GM12865 (cell line): ENCODE measurements around the gene C19orf85.

ENCODE experiments used
- DNase-seq: peaks from one replicate; pipeline ENCODE4 v3.0.0; 2010; ENCODE audit warnings: low read depth
- H3K4me3 ChIP-seq: 2 replicates; pipeline ENCODE4 v1.5.1; 2011; ENCODE audit warnings: mild to moderate bottlenecking, low read depth, low read length, control low read depth
- TF ChIP-seq, protein P1 (sequence below): IDR thresholded peaks from 2 replicates; pipeline ENCODE4 v1.5.1; 2011; ENCODE audit warnings: low read length, control low read depth, low read depth, inconsistent platforms; ENCODE audit not compliant: insufficient read depth; ENCODE audit errors: missing control alignments

C19orf85 gene

DNA sequence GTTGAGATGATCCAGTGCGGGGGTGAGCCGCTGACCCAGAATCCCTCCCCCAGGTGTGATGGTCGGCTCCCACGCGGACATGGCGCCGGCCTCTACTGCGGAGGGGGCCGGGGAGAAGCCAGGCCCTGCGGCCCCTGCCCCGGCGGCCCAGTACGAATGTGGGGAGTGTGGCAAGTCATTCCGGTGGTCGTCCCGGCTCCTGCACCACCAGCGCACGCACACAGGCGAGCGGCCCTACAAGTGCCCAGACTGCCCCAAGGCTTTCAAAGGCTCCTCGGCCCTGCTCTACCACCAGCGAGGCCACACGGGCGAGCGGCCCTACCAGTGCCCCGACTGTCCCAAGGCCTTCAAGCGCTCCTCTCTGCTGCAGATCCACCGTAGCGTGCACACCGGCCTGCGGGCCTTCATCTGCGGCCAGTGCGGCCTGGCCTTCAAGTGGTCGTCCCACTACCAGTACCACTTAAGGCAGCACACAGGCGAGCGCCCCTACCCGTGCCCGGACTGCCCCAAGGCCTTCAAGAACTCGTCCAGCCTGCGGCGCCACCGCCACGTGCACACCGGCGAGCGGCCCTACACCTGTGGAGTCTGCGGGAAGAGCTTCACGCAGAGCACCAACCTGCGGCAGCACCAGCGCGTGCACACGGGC is 16.7 kb upstream of the C19orf85 start:
- no peak overlapping the region for H3K4me3 ChIP-seq
- TF ChIP-seq, protein P1, sequence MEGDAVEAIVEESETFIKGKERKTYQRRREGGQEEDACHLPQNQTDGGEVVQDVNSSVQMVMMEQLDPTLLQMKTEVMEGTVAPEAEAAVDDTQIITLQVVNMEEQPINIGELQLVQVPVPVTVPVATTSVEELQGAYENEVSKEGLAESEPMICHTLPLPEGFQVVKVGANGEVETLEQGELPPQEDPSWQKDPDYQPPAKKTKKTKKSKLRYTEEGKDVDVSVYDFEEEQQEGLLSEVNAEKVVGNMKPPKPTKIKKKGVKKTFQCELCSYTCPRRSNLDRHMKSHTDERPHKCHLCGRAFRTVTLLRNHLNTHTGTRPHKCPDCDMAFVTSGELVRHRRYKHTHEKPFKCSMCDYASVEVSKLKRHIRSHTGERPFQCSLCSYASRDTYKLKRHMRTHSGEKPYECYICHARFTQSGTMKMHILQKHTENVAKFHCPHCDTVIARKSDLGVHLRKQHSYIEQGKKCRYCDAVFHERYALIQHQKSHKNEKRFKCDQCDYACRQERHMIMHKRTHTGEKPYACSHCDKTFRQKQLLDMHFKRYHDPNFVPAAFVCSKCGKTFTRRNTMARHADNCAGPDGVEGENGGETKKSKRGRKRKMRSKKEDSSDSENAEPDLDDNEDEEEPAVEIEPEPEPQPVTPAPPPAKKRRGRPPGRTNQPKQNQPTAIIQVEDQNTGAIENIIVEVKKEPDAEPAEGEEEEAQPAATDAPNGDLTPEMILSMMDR: no peak
- no peak for DNase-seq

- TF ChIP-seq, protein P1: no peak
- H3K4me3 ChIP-seq: no peak overlapping the region
- DNase-seq: no peak
These were observed 15.1 kb upstream of the C19orf85 start for GRCh38 chr19:55479451-55480230.

GRCh38 chr19:55479045-55479444 is 14.5 kb upstream of the C19orf85 start:
- TF ChIP-seq, protein P1: no peak
- no peak overlapping the region for H3K4me3 ChIP-seq
- DNase-seq: no peak

DNA sequence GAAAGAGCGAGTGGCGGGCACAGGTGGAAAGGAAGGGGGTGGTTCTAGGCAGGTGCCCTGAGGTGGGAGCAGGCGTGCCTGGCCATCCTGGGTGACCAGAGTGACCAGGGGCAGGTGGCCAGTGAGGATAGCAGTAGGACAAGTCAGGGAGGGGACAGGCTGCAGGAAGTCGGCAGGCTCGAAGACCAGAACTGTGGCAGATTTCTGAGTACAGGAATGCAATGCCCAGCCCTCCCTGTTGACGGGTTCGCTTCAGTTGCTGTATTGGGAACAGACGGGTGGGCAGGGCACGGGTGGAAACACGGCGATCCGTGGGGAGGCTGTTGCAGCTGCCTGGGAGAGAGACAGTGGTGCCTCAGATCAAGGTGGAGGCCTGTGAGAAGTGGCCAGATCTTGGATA is 13.8 kb upstream of the C19orf85 start:
- H3K4me3 ChIP-seq: no peak overlapping the region
- TF ChIP-seq, protein P1: no peak

DNA sequence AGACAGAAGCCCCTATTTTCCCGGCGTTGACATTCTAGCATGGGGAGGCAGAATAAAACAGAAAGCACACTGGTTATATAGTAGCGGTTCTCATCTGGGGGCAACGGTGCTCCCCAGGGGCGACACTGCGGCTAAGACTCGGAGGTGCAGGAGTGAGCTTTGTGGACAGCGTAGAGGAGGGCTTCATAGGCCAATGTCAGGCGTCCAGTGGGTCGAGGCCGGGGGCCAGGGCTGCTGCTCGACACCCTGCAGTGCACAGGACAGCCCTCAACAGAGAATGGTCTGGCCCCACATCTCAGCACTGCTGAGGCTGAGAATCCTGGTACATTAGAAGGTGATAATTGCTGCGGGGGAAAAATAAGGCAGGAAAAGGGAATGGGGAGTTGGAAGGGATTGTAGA is 13.4 kb upstream of the C19orf85 start:
- no peak overlapping the region; the same call in 1 of the 2 replicates for H3K4me3 ChIP-seq
- TF ChIP-seq, protein P1: no peak
- no peak for DNase-seq

More for the DNA sequence above, 13.8 kb upstream of the C19orf85 start:
- no peak for DNase-seq

DNA sequence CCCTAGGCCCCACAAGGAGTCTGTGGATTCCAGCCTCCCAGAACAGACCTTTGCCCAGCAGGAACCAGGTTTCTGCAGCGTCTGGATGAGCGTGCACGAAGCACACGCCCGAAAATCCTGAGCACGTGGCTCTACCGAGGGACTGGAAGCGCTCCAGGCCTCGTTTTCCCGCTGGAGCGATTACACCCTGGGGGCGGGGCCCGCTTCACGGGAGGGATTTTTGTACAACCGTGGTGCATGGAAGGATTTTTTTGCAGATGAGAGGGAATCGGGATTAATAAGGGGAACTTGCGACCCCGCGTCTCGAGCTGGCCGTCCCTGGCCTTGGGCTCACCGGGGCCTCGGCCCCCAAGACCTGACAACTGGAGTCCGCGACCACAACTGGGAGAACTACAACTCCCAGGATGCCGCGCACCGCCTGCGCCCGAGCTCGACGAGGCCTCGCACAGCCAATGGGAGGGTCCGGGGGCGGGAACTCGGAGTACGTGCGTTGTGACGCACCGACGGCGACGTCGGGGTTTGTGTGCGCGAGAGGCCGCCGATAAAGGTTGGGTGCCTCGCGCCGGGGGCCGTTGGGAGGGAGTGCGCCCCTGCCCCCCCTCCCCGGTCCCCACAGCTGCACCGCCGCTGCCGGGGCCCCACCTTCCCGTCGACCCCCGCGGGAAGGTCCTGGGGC is 11.7 kb upstream of the C19orf85 start, which contains the start of gene ZNF628:
Gene ZNF628, plus strand, starts transcription at position 518 of the 676 bp plus-strand sequence. CDS start 3,294 bp downstream, outside the sequence.
- TF ChIP-seq, protein P1: no peak
- DNase-seq: peak; percentile 99
- H3K4me3 ChIP-seq: peak within 1 kb of the TSS; percentile 91
